DOHH2 (cell line): ENCODE results near the gene CREB1.

Experiments
- EZH2phosphoT487 ChIP-seq: fragments of 200-600 bp; sonication (generic); IDR thresholded peaks from 2 replicates; pipeline ENCODE4 v1.6.1; 2017; ENCODE audit warnings: borderline replicate concordance, mild to moderate bottlenecking, antibody characterized with exemption, low read length, moderate library complexity, mixed read lengths
- TF ChIP-seq, protein P1 (sequence below): fragments of 200-600 bp; sonication (generic); IDR thresholded peaks from one replicate; pipeline ENCODE4 v1.5.1; 2014; ENCODE audit warnings: antibody characterized with exemption, mild to moderate bottlenecking, low read depth, low read length; ENCODE audit not compliant: poor library complexity, severe bottlenecking

GRCh38 chr2:207603486-207603885, 73.7 kb downstream of the CREB1 start:
- TF ChIP-seq, protein P1, sequence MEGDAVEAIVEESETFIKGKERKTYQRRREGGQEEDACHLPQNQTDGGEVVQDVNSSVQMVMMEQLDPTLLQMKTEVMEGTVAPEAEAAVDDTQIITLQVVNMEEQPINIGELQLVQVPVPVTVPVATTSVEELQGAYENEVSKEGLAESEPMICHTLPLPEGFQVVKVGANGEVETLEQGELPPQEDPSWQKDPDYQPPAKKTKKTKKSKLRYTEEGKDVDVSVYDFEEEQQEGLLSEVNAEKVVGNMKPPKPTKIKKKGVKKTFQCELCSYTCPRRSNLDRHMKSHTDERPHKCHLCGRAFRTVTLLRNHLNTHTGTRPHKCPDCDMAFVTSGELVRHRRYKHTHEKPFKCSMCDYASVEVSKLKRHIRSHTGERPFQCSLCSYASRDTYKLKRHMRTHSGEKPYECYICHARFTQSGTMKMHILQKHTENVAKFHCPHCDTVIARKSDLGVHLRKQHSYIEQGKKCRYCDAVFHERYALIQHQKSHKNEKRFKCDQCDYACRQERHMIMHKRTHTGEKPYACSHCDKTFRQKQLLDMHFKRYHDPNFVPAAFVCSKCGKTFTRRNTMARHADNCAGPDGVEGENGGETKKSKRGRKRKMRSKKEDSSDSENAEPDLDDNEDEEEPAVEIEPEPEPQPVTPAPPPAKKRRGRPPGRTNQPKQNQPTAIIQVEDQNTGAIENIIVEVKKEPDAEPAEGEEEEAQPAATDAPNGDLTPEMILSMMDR = no peak
- no peak for TF ChIP-seq EZH2phosphoT487
